Esophagus squamous epithelium (tissue), 4 donors: Measurements from ENCODE around the gene ARHGAP11A.

Source experiments
- POLR2A ChIP-seq, 4 donors: fragments of 450-650 bp; IDR thresholded peaks; one replicate each; pipeline ENCODE4 v1.6.1; 2017; ENCODE audit warnings: antibody characterized with exemption in 4 of 4, mild to moderate bottlenecking in 4 of 4, moderate library complexity in 3 of 4
- TF ChIP-seq, protein P1 (sequence below), 6 experiments: fragments of 450-650 bp in 4 of 6; fragments of 200-600 bp in 2 of 6; sonication (generic) in 2 of 6; IDR thresholded peaks; one replicate each; pipeline ENCODE4 v1.5.1; 2016 to 2019; ENCODE audit warnings: antibody characterized with exemption in 6 of 6, mild to moderate bottlenecking in 4 of 6, moderate library complexity in 4 of 6

DNA sequence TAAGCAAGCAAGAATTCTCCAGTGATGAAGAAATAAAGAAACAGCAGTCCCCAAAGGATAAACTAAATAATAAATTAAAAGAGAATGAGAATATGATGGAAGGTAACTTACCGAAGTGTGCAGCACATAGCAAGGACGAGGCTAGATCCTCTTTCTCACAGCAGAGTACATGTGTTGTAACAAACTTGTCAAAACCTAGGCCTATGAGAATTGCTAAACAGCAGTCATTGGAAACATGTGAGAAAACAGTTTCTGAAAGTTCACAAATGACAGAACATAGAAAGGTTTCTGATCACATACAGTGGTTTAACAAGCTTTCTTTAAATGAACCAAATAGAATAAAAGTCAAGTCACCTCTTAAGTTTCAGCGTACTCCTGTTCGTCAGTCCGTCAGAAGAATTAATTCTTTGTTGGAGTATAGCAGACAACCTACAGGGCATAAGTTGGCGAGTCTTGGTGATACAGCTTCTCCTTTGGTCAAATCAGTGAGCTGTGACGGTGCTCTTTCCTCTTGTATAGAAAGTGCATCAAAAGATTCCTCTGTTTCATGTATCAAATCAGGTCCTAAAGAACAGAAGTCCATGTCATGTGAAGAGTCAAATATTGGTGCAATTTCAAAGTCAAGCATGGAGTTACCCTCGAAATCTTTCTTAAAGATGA is 21.7 kb downstream of the ARHGAP11A start:
- TF ChIP-seq POLR2A (IDR thresholded peaks at IDR 0.05) = no peak
- TF ChIP-seq, protein P1, sequence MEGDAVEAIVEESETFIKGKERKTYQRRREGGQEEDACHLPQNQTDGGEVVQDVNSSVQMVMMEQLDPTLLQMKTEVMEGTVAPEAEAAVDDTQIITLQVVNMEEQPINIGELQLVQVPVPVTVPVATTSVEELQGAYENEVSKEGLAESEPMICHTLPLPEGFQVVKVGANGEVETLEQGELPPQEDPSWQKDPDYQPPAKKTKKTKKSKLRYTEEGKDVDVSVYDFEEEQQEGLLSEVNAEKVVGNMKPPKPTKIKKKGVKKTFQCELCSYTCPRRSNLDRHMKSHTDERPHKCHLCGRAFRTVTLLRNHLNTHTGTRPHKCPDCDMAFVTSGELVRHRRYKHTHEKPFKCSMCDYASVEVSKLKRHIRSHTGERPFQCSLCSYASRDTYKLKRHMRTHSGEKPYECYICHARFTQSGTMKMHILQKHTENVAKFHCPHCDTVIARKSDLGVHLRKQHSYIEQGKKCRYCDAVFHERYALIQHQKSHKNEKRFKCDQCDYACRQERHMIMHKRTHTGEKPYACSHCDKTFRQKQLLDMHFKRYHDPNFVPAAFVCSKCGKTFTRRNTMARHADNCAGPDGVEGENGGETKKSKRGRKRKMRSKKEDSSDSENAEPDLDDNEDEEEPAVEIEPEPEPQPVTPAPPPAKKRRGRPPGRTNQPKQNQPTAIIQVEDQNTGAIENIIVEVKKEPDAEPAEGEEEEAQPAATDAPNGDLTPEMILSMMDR (IDR thresholded peaks at IDR 0.05) = no peak
